Ovary (tissue), 9 donors: ENCODE results near the gene ACTG1. TPM values are rescaled to one million over a fixed set of nuclear protein-coding genes. Genes with fewer than 3 reads are reported as not detected.
A peak's percentile ranks its signal among the peaks of the same experiment; 100 is the strongest.

Experiments
- DNase-seq, 5 donors: peaks; one replicate each; pipeline ENCODE4 v3.0.0-alpha.2; 2019 to 2020
- H3K27ac ChIP-seq, 2 donors: fragments of 200-600 bp; one replicate each; pipeline versions ENCODE4 v1.5.1 to v1.8.0; 2019 to 2022
- H3K27me3 ChIP-seq: fragments of 200-600 bp; one replicate; pipeline ENCODE4 v1.8.0; 2022
- H3K36me3 ChIP-seq: fragments of 200-600 bp; sonication (generic); one replicate; pipeline ENCODE4 v1.5.1; 2019
- H3K4me1 ChIP-seq: one replicate; pipeline ENCODE4 v1.8.1; 2013; ENCODE audit warnings: mild to moderate bottlenecking, moderate library complexity; ENCODE audit not compliant: insufficient read depth
- H3K4me3 ChIP-seq: fragments of 200-600 bp; sonication (generic); one replicate; pipeline ENCODE4 v1.5.1; 2017
- H3K9me3 ChIP-seq, 2 donors: fragments of 200-600 bp in 1 of 2; sonication (generic) in 1 of 2; one replicate each; pipeline versions ENCODE4 v1.5.1 to v1.8.1; 2013 to 2019; ENCODE audit warnings: mild to moderate bottlenecking in 1 of 2, moderate library complexity in 1 of 2
- CTCF ChIP-seq, 3 donors: fragments of 450-650 bp in 2 of 3; fragments of 200-600 bp in 1 of 3; IDR thresholded peaks; one replicate each; pipeline versions ENCODE4 v1.5.1 to v1.8.0; 2016 to 2022; ENCODE audit warnings: antibody characterized with exemption in 3 of 3, mild to moderate bottlenecking in 1 of 3
- EP300 ChIP-seq: sonication (generic); formaldehyde crosslinking; IDR thresholded peaks from one replicate; pipeline ENCODE4 v1.6.1; 2017; ENCODE audit warnings: antibody characterized with exemption
- POLR2A ChIP-seq: fragments of 450-650 bp; IDR thresholded peaks from one replicate; pipeline ENCODE4 v1.6.1; 2017; ENCODE audit warnings: antibody characterized with exemption, mild to moderate bottlenecking, moderate library complexity
- WGBS, 3 donors: extraction: QIAGEN DNeasy Blood & Tissue Kit in 1 of 3; methylation state at CpG; one replicate each; pipeline versions ENCODE4 v1.1.5 to v1.1.7; 2013 to 2017; 5-methylcytosine and 5-hydroxymethylcytosine counted together
- intact Hi-C, 4 donors: fragments of 100-400 bp; cut with DNase I; formaldehyde crosslinking; loops; one replicate each; pipeline versions ENCODE4 v1.11.0 to v1.15.1; 2022 to 2023
- polyA plus RNA-seq, 2 donors: library from polyadenylated mRNA; stranded (reverse); fragments of 200-250 nt in 1 of 2; fragments of 350-450 nt in 1 of 2; fragmentation: Illumina TruSeq in 1 of 2; extraction: RNeasy Lipid Tissue Mini Kit (QIAGEN cat#74804) in 1 of 2; gene quantifications; one replicate each; pipeline ENCODE4 v1.2.3, GENCODE V29; 2013 to 2014
- total RNA-seq, 7 donors: library from RNA; depleted of rRNA in 2 of 7; stranded (reverse); fragments of >200 nt in 2 of 7; fragmentation: NEBNext Ultra II Directional in 3 of 7; extraction: Animal tissue kit (Norgen Biotek cat#: 25700) in 3 of 7; gene quantifications; one replicate each; pipeline versions ENCODE4 v1.1.0 to v1.2.4, GENCODE V29; 2016 to 2023
- donor health status: DM: no; HTN: no; CAD: no; lungs with moderate emphysema.
- donor health status: DM: no; HTN: no; CAD: no.
- donor health status: Bipolar disorder and iron deficiency.
- donor health status: DM: yes; HTN: yes; CAD: no.
- donor health status: DM: no; HTN: no; CAD: no.
- donor health status: DM: yes; HTN: yes; CAD: no.

Gene ACTG1
- total and polyA plus RNA-seq, 9 donors = 1,825 to 5,681 (median 3,955) TPM

- DNase-seq = peak in 1 of 5 donors; percentile 39
- WGBS, 3 donors = 50 to 64% (median 63%) methylated on average over 12 to 18 of the region's 18 CpGs
- no peak for TF ChIP-seq CTCF (IDR thresholded peaks at IDR 0.05)
- no peak for TF ChIP-seq EP300
- no peak for TF ChIP-seq POLR2A
- H3K27me3 ChIP-seq = no peaks in the 10 kb centered on the region
- H3K4me1 ChIP-seq = peaks cover 10% of the 10 kb centered on the region
- intact Hi-C loops = loop anchor here (2.0 to 10.0 kb wide), 7 partner anchors 57 to 227 kb away; no protein-coding TSS in a partner anchor
- no peak overlapping the region for H3K27ac ChIP-seq
- no peaks in the 10 kb centered on the region for H3K9me3 ChIP-seq
- H3K4me3 ChIP-seq = peak overlapping the region; percentile 41
- H3K36me3 ChIP-seq = no peaks in the 10 kb centered on the region
These were observed 30.6 kb downstream of the ACTG1 start for GRCh38 chr17:81481815-81482505.

DNA sequence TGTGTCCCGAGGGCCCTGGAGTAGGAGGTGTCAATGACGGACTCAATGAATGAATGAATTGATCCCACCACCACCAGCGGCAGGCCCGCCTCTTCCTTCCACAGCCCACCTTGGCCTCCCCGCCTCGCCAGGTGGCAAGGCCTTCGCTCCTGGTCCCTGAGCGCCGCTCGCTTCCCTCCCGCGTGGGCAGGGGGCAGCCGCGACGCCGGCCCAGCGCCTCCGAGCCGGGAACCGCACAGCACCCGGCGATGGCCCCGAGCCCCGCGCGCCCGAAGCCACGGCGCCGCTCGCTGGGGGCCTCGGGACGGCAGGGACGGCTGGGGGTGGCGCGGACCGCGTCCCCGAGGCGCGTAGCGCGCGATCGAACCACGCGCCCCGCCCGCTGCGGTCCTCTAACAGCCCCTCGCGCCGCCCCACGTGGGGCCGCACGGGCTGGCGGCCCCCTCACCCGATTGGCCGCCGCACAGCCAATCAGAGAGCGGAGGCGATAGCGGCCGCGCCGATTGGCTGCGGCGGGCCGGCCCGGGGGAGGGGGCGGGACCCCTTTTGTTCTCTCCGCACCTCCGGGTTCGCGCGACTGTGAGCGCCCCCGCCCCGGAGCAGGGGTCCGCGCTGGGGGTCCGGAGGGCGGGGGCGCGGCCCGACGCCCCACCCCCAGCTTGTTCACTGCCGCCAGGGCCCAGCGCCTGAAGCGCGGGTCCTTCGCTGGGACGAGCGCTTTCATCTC lies 31.4 kb downstream of the ACTG1 start:
- no peaks in the 10 kb centered on the region for H3K36me3 ChIP-seq
- intact Hi-C loops = loop anchor here (5.0 to 10.0 kb wide), 6 partner anchors 56 to 189 kb away; no protein-coding TSS in a partner anchor
- H3K4me1 ChIP-seq = peaks cover 10% of the 10 kb centered on the region
- H3K9me3 ChIP-seq = no peaks in the 10 kb centered on the region
- H3K27me3 ChIP-seq = no peaks in the 10 kb centered on the region
- no peak for TF ChIP-seq POLR2A
- no peak for TF ChIP-seq EP300
- H3K27ac ChIP-seq = no peak overlapping the region
- peak overlapping the region; percentile 41 for H3K4me3 ChIP-seq
- WGBS, 3 donors = 3 to 11% (median 4%) methylated on average over 30 to 94 of the region's 94 CpGs
- DNase-seq = peak; percentile 73 to 85 (median 82)

DNA sequence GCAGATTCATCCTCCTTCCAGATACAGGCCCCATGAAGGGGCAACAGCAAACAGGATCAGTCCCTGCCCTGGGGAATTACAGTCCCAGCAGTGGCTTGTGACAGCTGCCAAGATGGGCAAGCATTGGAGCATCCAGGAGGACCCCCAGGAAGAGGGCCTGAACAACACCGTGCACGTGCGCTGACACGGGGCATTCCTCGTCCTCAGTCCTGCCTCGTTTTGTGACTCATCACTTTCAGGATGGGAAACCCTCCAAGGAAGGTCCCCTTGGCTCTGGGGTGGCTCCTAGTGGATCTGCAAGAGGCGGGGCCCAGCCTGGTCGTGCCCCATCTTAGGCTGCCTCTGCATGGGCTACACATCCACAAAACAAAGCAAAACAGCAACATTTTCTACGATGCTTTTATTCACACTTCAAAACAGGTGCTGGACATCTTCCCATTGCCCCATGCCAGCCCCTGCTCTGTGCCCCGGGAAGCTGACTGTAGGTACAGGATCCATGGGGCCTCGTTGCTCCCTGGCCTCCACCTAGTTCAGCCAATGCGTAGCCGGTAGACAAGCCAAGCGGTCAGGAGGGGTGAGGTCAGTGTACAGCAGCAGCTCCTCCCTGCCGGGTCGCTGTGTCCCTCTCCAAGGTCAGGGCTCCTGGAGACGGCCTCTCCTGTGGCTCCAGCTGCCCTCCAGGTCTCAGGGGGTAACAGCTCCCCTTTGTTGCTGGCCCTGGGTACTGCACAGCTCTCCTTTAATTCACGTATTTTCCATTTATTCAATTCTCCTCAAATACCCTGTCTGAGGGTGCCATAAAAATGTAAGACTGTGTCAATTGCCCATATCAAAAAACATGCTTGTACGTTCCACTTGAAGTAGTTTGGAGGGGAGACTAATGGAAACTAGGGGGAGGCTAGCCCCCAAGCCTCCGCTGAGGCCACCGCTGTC lies 32.2 kb downstream of the ACTG1 start:
- Histone ChIP-seq H3K27ac (no peak overlapping the region), H3K4me1 (peaks cover 10% of the 10 kb centered on the region), H3K4me3 (no peak overlapping the region), H3K27me3 (no peaks in the 10 kb centered on the region), H3K9me3 (no peaks in the 10 kb centered on the region), H3K36me3 (no peaks in the 10 kb centered on the region)
- WGBS, 3 donors = 26 to 46% (median 28%) methylated on average over 21 of the region's 21 CpGs
- intact Hi-C loops = loop anchor here (5.0 to 10.0 kb wide), 6 partner anchors 56 to 188 kb away; no protein-coding TSS in a partner anchor
- no peak for TF ChIP-seq EP300
- no peak for TF ChIP-seq CTCF (IDR thresholded peaks at IDR 0.05)
- TF ChIP-seq POLR2A = no peak
- peak in 4 of 5 donors; percentile 46 to 66 (median 52) for DNase-seq

GRCh38 chr17:81479175-81480071 lies 33.2 kb downstream of the ACTG1 start:
- Histone ChIP-seq H3K9me3 (no peaks in the 10 kb centered on the region), H3K27ac (no peak overlapping the region), H3K4me3 (no peak overlapping the region), H3K36me3 (no peaks in the 10 kb centered on the region), H3K27me3 (no peaks in the 10 kb centered on the region), H3K4me1 (peaks cover 10% of the 10 kb centered on the region)
- TF ChIP-seq CTCF (IDR thresholded peaks at IDR 0.05) (no peak), POLR2A (no peak), EP300 (no peak)
- DNase-seq = no peak
- intact Hi-C loops = loop anchor here (5.0 to 10.0 kb wide), 6 partner anchors 55 to 187 kb away; no protein-coding TSS in a partner anchor
- WGBS, 3 donors = 77 to 78% (median 78%) methylated on average over 20 of the region's 20 CpGs
